Anterior cingulate cortex (tissue), 58 donors: ENCODE results near the gene PCK1.

ENCODE experiments used
- DNase-seq, 58 donors: peaks; one replicate each; lab custom pipeline; 2025; lab: John Stamatoyannopoulos, UW

Gene PCK1

DNA sequence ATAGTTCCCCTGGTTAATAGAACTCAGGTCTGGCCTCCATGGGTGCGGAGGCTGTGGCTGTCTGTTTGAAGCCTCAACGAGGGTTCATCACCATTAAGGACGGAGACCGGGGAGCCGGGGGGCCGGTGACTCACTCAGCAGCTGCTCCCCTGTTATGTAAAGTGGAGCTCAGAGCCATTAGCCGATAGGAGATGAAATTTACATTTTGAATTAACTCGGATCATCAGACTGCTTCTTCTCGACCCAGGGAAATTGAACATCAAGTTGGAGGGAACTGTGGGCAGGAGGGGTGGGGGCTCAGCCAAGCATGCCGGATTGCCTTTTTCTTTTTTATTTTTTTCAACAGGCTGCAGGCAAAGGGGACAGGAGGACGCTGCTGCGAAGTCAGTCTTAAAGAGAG, 12.3 kb downstream of the PCK1 start:
- DNase-seq = no peak

GRCh38 chr20:57573894-57574293, 13.0 kb downstream of the PCK1 start:
- DNase-seq = no peak

DNA sequence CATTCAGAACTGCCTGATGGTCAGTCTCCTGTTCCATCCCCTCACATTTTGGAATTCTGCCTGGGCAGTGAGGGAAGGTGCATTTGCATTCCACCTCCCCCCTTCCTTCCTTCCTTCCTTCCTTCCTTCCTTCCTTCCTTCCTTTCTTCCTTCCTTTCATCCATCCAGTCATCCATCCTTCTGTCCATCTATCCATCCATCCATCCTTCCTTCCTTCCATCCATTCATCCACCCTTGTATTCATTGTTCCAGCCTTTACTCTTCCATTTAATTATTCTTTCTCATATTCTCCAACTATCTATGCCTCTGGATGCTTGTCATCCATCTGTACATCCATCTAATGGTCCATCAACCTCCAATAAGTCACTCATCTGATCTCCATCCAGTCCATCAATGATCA, 14.0 kb downstream of the PCK1 start:
- no peak for DNase-seq

- DNase-seq = no peak
Observed at GRCh38 chr20:57576002-57576401, 15.1 kb downstream of the PCK1 start.

DNA sequence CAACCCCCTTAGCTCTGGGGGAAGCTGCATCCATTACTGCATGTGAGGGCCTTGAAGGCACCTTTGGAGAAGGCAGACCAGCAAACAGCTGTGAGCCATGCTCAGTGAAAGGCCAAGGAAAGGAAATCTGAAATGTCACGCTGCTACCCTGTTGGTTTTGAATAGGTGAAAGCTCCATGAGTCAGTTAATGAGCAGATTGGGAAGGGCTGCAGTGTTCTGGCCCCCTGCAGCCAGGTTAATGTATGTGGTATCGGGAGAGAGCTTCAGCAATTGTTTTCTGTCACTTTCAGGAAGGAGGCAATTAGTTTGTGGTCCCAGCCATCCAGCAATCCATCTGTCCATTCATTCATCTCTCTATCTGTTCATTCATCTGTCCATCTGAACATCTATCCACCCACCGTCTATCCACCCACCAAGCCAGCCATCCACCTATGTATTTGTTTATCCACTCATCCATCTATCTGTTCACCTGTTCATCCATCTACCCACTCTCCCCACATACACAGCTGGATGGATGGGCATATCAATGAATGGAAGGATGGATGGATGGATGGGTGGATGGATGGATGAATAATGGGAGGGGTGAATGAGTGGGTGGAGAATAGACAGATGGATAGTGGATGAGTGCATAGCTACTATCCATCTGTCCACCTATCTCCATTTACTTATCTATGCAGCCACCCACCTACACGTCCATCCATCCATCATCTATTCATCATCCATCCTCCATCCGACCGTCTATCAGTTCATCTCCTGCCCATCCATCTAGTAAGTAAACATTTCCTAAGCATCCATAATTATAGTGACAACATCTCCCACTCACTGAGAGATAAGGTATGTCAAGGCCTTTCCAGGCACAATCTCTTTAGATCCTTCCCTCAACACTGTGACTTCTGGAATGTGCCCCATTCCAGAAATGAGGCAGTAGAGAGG, 16.0 kb downstream of the PCK1 start:
- DNase-seq = no peak

GRCh38 chr20:57577679-57578475, 17.0 kb downstream of the PCK1 start:
- DNase-seq = no peak

DNA sequence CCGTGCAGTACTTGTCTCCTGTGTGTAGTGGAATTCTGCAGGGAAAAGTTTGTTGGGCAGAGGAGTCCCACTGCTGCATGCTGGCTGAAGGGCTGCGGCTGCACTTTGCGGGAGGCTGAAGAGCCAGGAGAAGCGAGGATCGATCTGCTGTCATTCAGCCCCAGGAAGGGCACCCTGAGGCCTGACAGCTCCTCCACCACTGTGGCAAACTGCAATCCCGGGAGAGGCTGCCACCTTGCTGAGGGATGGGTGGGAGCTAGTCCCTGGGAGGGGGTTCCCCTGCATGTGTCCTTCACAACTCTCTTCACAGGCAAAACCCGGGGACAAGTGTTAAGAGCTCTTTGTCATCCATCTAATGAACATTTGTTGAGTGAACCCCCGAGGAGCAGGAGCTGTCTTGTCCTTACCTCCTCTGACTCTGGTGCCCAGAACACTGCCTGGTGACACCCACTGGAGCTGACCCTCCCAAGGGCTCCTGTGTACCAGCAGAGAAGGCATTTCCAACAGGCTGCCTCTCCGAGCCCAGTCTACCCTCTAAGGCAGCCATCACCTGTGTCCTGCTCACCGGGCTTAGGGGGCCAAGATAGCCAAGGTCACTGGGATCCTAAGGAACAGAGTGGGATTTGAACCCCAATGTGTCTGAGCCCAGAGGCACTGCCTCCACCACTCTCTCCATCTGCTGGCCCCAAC, 17.7 kb downstream of the PCK1 start:
- no peak for DNase-seq

- DNase-seq = no peak
Observed at GRCh38 chr20:57579331-57579897, 18.5 kb downstream of the PCK1 start.

DNA sequence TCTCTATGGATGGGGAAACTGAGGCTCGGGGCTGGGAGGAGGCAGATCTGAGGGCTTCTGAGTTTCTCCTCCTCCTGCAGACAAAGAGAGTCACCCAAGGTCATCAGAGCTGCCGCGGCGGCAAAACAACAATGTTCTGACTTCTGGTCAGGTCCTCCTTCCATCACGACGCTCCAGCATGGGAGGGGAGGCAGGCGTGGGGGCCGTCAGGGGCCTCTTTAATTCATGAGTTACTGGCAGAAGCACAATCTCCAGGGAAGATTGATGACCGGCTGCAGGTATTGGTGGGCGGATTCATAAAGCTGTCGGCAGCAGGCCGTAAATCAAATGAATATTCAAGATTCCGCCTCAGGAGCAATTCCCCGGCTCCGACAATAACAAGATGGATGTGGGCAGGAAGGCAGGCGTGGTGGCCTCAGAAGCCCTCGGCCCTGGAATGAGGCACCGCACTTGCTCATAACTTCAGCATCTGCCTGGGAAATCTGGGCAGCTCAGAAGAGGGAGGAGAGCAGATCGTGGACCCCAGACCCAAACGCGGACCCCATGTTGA, 19.1 kb downstream of the PCK1 start:
- DNase-seq = no peak

DNA sequence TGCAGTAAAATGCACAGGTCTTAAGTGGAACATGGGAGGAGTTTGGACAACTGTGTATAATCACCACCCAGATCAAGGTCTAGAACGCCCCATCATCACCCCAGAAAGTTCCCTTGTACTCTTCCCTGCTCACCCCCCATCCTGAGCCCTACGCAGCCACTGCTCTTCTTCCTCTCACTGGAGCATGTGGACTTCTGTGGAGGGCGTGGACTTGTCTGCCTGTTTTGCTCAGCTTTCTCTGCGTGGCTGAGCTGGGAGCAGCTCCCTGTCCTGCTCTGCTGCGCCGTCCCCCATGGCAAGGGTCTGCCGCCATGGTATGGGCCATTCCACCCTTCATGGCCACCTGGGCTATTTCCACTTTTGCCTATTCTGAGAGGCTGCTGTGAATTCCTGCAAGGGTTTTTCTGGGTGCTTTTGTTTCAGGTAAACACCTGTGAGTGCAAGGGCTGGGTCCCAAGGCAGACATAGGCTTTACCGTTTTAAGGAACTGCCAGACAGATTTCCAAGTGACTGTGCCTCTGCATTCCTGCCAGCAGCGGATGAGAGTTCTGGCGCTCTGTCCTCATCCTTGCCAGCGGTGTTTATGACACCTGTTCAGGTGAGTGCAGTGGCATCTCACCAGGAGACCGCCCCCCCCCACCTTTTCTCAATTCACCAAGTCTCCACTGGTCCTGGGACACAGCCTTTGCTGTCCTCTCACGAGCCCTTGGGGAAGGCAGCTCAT, 19.7 kb downstream of the PCK1 start:
- no peak for DNase-seq

DNA sequence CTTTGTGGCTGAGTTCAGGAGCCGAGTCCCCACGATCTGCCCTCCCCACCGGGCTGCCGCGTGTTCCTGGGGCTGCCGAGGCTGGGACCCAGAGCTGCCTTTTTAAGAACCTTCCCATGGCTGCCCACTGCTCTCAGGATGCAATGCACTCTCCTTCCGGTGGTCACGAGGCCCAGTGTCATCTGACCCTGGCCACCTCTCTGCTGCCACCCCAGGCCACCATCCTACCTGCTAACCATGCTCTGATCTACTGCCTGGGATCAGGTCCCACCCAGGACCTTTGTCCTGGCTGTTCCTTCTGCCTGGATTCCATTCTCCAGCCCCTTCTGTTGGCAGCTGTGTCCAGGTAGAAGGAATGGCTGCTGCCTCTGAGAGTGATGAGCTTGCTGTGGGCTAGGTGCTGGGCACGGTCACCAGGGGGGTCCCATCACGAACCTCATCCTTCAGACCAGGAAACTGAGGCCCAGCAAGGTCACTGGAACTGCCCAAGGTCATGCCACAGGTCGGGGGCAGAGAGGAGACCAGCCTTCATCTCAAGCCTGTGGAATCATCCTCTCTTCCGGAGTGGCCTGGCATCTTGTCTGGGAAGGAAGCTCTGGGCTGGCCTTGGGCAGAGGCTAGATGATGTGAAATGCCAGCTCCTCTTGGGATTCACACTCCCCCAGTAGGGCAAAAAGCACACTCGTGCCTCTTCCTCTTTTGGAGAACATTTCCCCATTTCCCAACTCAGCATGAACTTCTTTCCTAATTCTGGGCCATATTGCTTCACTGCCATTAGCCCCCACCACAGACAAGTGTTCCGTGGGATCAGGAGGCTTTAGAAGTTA, 20.5 kb downstream of the PCK1 start:
- no peak for DNase-seq

DNA sequence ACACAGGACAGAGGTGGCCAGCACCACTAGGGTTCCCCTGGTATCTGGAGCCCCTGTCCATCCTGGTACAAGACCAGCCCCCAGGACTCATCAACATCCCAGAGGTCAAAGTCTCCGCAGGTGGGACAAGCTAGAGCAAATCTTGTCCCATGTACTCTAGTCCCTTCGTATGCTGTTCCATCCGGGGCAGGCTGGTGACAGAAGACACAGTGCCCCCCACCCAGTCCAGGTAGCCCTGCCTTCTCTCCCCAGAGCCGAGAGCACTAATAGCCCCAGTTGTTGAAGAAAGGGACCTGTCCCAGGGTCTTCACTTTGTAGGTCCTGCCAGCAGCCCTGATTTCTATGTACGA, 21.1 kb downstream of the PCK1 start:
- no peak for DNase-seq

- DNase-seq = peak in 21 of 58 donors; percentile 6 to 62 (median 23)
Observed at GRCh38 chr20:57582432-57583288, 21.8 kb downstream of the PCK1 start.

GRCh38 chr20:57583289-57584257, 22.7 kb downstream of the PCK1 start:
- DNase-seq = no peak

- DNase-seq = no peak
Observed at GRCh38 chr20:57584768-57585461, 24.0 kb downstream of the PCK1 start.
